Ovary (tissue), 9 donors: ENCODE results near the gene CAPZB. TPM values are rescaled to one million over a fixed set of nuclear protein-coding genes. Genes with fewer than 3 reads are reported as not detected.

Experiments
- DNase-seq, 5 donors: peaks; one replicate each; pipeline ENCODE4 v3.0.0-alpha.2; 2019 to 2020
- H3K27ac ChIP-seq, 2 donors: fragments of 200-600 bp; one replicate each; pipeline versions ENCODE4 v1.5.1 to v1.8.0; 2019 to 2022
- H3K27me3 ChIP-seq: fragments of 200-600 bp; one replicate; pipeline ENCODE4 v1.8.0; 2022
- H3K36me3 ChIP-seq: fragments of 200-600 bp; sonication (generic); one replicate; pipeline ENCODE4 v1.5.1; 2019
- H3K4me1 ChIP-seq: one replicate; pipeline ENCODE4 v1.8.1; 2013; ENCODE audit warnings: mild to moderate bottlenecking, moderate library complexity; ENCODE audit not compliant: insufficient read depth
- H3K4me3 ChIP-seq: fragments of 200-600 bp; sonication (generic); one replicate; pipeline ENCODE4 v1.5.1; 2017
- H3K9me3 ChIP-seq, 2 donors: fragments of 200-600 bp in 1 of 2; sonication (generic) in 1 of 2; one replicate each; pipeline versions ENCODE4 v1.5.1 to v1.8.1; 2013 to 2019; ENCODE audit warnings: mild to moderate bottlenecking in 1 of 2, moderate library complexity in 1 of 2
- CTCF ChIP-seq, 3 donors: fragments of 450-650 bp in 2 of 3; fragments of 200-600 bp in 1 of 3; IDR thresholded peaks; one replicate each; pipeline versions ENCODE4 v1.5.1 to v1.8.0; 2016 to 2022; ENCODE audit warnings: antibody characterized with exemption in 3 of 3, mild to moderate bottlenecking in 1 of 3
- EP300 ChIP-seq: sonication (generic); formaldehyde crosslinking; IDR thresholded peaks from one replicate; pipeline ENCODE4 v1.6.1; 2017; ENCODE audit warnings: antibody characterized with exemption
- POLR2A ChIP-seq: fragments of 450-650 bp; IDR thresholded peaks from one replicate; pipeline ENCODE4 v1.6.1; 2017; ENCODE audit warnings: antibody characterized with exemption, mild to moderate bottlenecking, moderate library complexity
- WGBS, 3 donors: extraction: QIAGEN DNeasy Blood & Tissue Kit in 1 of 3; methylation state at CpG; one replicate each; pipeline versions ENCODE4 v1.1.5 to v1.1.7; 2013 to 2017; 5-methylcytosine and 5-hydroxymethylcytosine counted together
- intact Hi-C, 4 donors: fragments of 100-400 bp; cut with DNase I; formaldehyde crosslinking; loops; one replicate each; pipeline versions ENCODE4 v1.11.0 to v1.15.1; 2022 to 2023
- polyA plus RNA-seq, 2 donors: library from polyadenylated mRNA; stranded (reverse); fragments of 200-250 nt in 1 of 2; fragments of 350-450 nt in 1 of 2; fragmentation: Illumina TruSeq in 1 of 2; extraction: RNeasy Lipid Tissue Mini Kit (QIAGEN cat#74804) in 1 of 2; gene quantifications; one replicate each; pipeline ENCODE4 v1.2.3, GENCODE V29; 2013 to 2014
- total RNA-seq, 7 donors: library from RNA; depleted of rRNA in 2 of 7; stranded (reverse); fragments of >200 nt in 2 of 7; fragmentation: NEBNext Ultra II Directional in 3 of 7; extraction: Animal tissue kit (Norgen Biotek cat#: 25700) in 3 of 7; gene quantifications; one replicate each; pipeline versions ENCODE4 v1.1.0 to v1.2.4, GENCODE V29; 2016 to 2023
- donor health status: DM: no; HTN: no; CAD: no; lungs with moderate emphysema.
- donor health status: DM: no; HTN: no; CAD: no.
- donor health status: Bipolar disorder and iron deficiency.
- donor health status: DM: yes; HTN: yes; CAD: no.
- donor health status: DM: no; HTN: no; CAD: no.
- donor health status: DM: yes; HTN: yes; CAD: no.

Gene CAPZB
- total and polyA plus RNA-seq, 9 donors = 85.0 to 391 (median 258) TPM

GRCh38 chr1:19366599-19367536 lies 118.5 kb downstream of the CAPZB start:
- intact Hi-C loops = no loop called here
- no peaks in the 10 kb centered on the region for H3K27me3 ChIP-seq
- peaks cover 7% of the 10 kb centered on the region for H3K4me1 ChIP-seq
- no peak for DNase-seq
- no peak overlapping the region for H3K4me3 ChIP-seq
- no peak overlapping the region for H3K27ac ChIP-seq
- 84 to 88% (median 86%) methylated on average over 18 of the region's 18 CpGs for WGBS, 3 donors
- no peaks in the 10 kb centered on the region for H3K36me3 ChIP-seq
- TF ChIP-seq CTCF (IDR thresholded peaks at IDR 0.05) = no peak
- no peaks in the 10 kb centered on the region for H3K9me3 ChIP-seq

GRCh38 chr1:19365721-19366120 lies 119.6 kb downstream of the CAPZB start:
- Histone ChIP-seq H3K4me3 (no peak overlapping the region), H3K27ac (no peak overlapping the region), H3K27me3 (no peaks in the 10 kb centered on the region), H3K4me1 (peaks cover 12% of the 10 kb centered on the region), H3K9me3 (no peaks in the 10 kb centered on the region), H3K36me3 (no peaks in the 10 kb centered on the region)
- TF ChIP-seq CTCF (IDR thresholded peaks at IDR 0.05) (no peak), POLR2A (no peak), EP300 (no peak)
- intact Hi-C loops = no loop called here
- DNase-seq = peak in 1 of 5 donors; percentile 22
- 45 to 50% (median 48%) methylated on average over 10 of the region's 10 CpGs for WGBS, 3 donors

- Histone ChIP-seq H3K27me3 (no peaks in the 10 kb centered on the region), H3K36me3 (no peaks in the 10 kb centered on the region), H3K27ac (no peak overlapping the region), H3K9me3 (no peaks in the 10 kb centered on the region), H3K4me1 (peaks cover 23% of the 10 kb centered on the region), H3K4me3 (no peak overlapping the region)
- TF ChIP-seq POLR2A (no peak), EP300 (no peak), CTCF (IDR thresholded peaks at IDR 0.05) (no peak)
- intact Hi-C loops = no loop called here
- 33 to 48% (median 45%) methylated on average over 8 of the region's 8 CpGs for WGBS, 3 donors
- no peak for DNase-seq
These were observed 121.7 kb downstream of the CAPZB start for GRCh38 chr1:19363536-19364152.

GRCh38 chr1:19361611-19362147 lies 123.7 kb downstream of the CAPZB start:
- H3K4me1 ChIP-seq = peaks cover 22% of the 10 kb centered on the region
- H3K27me3 ChIP-seq = no peaks in the 10 kb centered on the region
- no peaks in the 10 kb centered on the region for H3K9me3 ChIP-seq
- H3K4me3 ChIP-seq = no peak overlapping the region
- H3K36me3 ChIP-seq = no peaks in the 10 kb centered on the region
- 71 to 77% (median 76%) methylated on average over 8 of the region's 8 CpGs for WGBS, 3 donors
- no peak overlapping the region for H3K27ac ChIP-seq
- DNase-seq = no peak
- intact Hi-C loops = no loop called here
- no peak for TF ChIP-seq EP300
- no peak for TF ChIP-seq POLR2A
- no peak for TF ChIP-seq CTCF (IDR thresholded peaks at IDR 0.05)
